ENCODE results near the gene DNALI1. TPM values are rescaled to one million over a fixed set of nuclear protein-coding genes. Genes with fewer than 3 reads are reported as not detected.
"Not testable (repeated sequence)": the region's sequence is repeated elsewhere in the genome, so short reads cannot be mapped to it uniquely, and the experiment has no call there.

Gene DNALI1
- total RNA-seq (2014; rRNA removed) = 13.3 and 13.9 TPM in 2 replicates
- polyA plus RNA-seq (2012) = 18.7 TPM

DNA sequence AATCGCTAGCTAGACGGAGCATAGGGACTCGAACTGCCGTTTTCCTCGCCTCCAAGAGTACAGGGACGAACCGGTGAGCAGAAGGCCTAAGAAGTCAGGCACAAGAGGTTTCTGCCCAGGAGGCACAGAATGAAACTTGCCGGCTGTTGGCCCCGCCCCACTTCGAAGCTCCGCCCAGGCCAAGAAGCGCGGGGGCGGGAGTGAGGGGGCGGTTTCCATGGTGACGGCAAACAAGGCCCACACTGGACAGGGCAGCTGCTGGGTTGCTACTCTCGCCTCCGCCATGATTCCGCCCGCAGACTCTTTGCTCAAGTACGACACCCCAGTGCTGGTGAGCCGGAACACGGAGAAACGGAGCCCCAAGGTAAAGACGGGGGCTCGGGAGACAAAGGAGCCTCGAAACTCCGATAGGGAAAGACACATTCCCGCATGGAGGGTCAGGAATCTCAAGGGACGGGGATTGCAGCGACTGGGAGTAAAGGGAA is at the start of gene DNALI1:
Gene DNALI1 (plus strand): TSS at position 229 of the 485 bp plus-strand sequence. CDS start 55 bp downstream, at position 284.
- DNase-seq (ENCODE audit: low read depth) = peak; percentile 92

DNA sequence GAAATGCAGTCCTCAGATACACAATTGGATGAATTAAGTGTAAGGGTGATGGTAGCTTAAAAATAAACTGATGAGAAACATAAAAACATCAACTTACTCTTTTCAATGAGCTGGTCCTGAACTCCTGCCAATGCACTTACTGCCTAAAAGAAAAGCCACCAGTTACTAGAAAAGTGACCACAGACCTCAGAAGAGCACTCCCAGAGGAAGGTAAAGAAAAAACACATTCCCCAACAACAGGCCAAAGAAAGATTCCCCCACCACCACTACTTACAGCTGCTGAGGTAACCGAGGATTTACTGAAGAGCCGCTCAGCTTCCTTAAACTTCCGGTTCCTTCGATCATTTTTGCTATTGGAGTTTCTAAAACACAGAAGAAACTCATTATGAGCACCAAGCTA is 47.6 kb upstream of the DNALI1 start:
- DNase-seq (ENCODE audit: low read depth) = peak; percentile 56

DNA sequence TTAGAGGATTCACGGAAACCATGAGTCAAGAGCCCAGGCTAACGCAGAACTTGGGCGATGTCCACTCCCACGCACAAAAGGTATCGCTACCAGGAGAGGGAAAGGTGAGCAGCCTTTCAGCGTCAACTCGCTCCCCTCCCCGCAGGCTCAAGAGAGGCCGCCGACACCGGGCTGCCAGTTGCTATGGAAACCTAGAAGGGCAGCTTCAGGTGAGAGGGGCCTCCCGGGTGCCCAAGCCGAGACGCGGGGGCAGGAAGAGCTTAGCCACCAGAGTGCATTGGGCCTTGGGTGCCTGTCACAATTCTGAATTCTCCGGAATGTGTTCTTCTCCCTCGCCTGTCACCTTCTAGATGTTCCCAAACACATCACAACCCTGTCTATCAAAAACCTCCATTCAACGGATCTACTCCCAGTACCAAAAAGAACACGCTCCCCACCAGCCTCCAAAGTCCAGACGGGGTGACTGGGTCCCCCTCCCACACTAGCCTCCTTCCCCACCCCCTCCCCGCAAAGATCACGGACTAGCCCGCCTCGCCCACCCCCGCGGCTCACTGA is 42.9 kb upstream of the DNALI1 start:
- no peak for DNase-seq (ENCODE audit: low read depth)

DNA sequence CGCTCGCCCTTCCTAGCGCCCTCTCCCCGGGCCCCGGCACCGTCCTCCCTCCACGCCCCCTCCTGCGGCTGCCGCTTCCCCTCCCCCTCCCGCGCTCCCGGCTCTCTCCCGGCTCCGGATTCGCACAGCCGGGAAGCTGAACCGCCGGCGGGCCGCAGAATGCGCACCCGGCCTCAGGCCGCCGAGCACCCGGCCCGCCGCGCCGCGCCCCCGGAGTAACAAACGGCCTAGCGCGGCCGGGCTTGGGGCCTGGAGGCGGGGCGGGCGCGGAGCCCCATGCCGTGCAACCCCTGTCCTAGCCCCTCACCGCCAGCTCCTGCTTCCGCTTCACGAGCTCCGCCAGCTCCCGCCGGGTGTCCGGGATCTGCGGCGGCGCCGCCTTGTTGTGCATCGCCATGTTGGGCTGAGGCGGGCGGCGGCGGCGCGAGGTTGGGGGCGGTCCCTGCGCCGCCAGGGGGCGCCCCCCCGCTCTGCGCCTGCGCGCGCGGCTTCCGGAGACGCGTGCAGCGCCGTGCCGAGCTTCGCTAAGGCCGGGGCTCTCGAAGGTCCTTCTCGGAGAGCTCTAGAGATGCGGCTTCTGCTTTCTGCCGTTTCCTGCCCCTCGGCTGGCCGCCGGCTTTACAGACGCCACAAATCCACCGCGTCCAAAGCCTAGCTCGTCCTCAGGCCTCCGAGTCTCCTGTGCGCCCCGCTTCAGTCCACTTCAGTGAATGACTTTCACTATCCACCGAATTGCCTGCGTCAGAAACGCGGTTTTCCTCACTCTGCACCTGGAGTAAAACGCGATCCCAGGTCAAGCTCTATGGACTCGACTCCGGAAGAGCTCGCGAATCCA is 42.2 kb upstream of the DNALI1 start, which contains the start of gene MEAF6:
Gene MEAF6 (minus strand): TSS at position 417 of the 835 bp plus-strand sequence. CDS start 20 bp downstream, at position 397.
- DNase-seq (ENCODE audit: low read depth) = peak; percentile 73

DNA sequence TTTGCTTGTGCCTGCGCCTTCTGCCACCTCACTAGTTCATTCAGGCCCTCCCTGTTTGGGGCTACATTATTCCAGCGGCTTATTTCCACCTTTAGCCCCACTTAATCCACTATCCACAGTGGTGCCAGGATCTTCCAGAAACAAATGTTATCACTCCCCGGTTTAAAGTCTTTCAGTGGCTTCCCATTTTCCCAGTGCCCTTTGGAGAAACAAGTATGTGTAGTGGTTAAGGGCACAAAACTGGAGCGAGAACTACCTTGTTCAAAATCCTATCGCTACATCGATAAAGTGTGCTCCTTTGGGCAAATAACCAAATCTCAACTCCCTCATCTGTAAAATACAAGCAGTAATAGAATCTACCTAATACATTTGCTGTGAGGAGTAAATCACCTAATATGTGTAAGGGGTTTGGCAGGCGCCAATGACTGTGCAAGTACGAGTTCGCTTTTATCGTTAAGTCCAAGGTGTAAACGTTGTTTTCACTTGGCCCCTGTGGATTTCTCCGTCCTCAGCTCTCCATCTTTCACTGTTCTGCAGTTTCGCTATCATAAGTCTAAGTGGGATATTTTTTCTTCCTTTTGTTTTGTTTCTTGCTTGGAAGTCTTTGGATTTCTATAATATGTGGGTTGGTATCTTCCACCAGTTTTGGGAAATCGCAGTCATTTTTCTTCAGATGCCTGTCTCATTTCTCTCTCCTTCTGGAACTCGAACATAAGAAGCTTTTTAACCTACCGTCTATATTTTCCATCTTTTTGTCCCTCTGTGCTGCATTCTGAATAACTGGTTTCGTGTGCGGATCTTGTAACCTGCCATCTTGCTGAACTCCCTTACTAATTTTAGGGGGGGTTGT is 41.3 kb upstream of the DNALI1 start:
- no peak for DNase-seq (ENCODE audit: low read depth)

DNA sequence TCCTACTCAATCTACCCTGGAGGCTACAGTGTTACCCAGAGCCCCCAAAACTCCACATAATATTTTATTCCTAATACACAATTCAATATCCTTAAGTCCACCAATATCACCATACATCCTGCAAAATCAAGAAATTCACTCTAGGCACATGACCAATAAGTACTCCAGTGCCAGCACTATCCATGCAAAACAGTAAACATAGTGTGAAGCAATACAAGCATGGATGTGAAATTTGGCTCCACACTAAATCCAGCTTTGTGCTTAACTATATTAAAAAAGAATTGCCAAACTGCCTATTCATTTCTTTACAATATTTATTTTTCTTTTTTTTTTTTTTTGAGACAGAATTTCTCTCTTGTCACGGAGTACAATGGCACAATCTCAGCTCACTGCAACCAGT is 39.2 kb upstream of the DNALI1 start:
- no peak for DNase-seq (ENCODE audit: low read depth)

DNA sequence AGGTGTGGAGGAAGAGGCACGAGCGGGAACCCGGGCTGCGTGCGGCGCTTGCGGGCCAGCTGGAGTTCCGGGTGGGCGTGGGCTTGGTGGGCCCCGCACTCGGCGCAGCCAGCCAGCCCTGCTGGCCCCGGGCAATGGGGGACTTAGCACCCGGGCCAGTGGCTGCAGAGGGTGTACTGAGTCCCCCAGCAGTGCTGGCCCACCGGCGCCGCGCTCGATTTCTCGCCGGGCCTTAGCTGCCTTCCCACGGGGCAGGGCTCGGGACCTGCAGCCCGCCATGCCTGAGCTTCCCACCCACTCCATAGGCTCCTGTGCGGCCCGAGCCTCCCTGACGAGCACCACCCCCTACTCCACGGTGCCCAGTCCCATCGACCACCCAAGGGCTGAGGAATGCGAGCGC is 38.5 kb upstream of the DNALI1 start:
- DNase-seq (ENCODE audit: low read depth) = not testable (repeated sequence)

DNA sequence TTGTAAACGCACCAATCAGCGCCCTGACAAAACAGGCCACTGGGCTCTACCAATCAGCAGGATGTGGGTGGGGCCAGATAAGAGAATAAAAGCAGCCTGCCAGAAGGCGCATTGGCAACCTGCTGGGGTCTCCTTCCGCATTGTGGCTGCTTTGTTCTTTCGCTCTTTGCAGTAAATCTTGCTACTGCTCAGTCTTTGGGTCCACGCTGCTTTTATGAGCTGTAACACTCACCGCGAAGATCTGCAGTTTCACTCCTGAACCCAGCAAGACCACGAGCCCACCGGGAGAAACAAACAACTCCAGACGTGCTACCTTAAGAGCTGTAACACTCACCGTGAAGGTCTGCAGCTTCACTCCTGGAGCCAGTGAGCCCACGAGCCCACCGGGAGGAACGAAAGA is 37.8 kb upstream of the DNALI1 start:
- DNase-seq (ENCODE audit: low read depth) = not testable (repeated sequence)

DNA sequence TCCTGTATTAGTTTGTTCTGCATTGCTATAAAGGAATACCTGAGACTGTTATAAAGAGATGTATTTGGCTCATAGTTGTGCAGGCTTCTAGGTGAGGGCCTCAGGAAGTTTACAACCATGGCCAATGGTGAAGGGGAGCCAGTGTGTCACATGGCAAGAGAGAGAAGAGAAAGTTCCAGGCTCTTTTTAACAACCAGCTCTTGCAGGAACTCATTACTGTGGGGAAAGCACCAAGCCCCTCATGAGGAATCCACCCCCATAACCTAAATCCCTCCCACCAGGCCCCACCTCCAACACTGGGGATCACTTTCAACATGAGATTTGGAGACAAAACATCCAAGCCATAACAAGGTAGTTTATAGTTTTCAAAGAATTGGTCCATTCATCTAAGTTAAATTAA is 37.1 kb upstream of the DNALI1 start:
- no peak for DNase-seq (ENCODE audit: low read depth)

DNA sequence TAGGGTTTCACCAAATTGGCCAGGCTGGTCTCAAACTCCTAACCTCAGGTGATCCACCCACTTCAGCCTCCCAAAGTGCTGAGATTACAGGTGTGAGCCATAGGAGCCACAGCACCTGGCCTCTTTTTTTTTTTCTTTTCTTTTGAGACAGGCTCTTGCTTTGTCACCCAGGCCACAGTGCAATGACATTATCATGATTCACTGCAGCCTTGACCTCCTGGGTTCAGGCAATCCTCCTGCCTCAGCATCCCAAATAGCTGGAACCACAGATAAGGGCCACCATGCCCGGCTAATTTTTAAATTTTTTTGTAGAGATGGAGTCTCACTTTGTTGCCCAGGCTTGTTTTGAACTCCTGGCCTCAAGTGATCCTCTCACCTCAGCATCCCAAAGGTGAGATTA is 26.9 kb upstream of the DNALI1 start:
- not testable (repeated sequence) for DNase-seq (ENCODE audit: low read depth)

DNA sequence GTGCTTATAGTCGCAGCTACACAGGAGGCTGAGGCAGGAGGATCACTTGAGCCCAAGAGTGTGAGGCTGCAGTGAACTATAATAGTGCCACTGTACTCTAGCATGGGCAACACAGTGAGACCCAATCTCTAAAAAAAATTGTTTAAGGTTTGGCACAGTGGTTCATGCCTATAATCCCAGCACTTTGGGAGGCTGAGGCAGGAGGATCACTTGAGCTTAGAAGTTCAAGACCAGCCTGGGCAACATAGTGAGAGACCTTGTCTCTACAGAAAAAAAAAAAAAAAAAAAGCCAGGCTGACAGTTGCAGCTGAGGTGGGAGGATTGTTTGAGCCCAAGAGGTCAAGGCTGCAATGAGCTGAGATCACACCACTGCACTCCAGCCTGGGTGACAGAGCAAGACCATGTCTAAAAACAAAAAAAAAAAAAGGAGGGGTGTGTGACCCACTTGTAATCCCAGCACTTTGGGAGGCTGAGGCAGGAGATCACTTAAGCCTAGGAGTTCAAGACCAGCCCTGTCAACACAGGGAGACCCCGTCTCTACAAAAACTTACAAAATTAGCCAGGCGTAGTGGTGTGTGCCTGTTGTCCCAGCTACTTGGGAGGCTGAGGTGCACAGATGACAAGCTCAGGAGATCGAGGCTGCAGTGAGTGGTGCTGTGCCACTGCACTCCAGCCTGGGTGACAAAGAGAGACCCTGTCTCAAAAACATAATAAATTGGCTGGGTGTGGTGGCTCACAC is 24.2 kb upstream of the DNALI1 start:
- DNase-seq (ENCODE audit: low read depth) = not testable (repeated sequence)

DNA sequence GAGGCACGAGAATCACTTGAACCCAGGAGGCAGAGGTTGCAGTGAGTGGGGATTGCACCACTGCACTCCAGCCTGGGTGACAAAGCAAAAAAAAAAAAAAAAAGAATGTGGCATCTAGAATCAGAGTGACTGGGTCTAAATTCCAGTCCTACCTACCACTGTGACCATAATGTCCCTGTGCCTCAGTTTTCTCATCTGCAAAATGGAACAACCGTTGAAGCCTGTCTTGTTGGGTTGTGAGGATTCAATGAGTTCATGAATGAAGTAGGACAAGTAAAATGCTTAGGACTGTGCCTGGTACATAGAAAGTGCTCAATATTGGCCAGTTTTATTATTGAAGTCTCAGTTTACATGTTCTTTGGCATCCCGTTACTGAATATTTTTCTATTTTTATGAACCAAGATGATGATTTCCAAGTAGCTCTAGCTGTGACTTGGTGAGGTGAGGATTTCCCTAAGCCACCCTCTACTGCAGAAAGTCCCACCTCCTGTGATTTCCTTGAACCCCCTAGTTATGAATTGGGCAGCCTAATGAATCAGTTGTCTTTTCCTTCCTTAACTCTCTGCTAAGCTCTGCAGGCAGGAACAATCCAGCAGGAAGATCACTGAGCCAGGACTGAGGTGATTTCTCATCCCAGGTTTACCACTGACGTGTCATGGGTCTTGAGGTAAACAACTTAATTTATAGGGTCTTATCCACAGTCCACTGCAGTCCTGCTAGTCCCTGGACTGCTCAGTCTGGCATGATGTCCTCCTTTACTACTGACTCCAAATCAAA is 23.2 kb upstream of the DNALI1 start:
- DNase-seq (ENCODE audit: low read depth) = no peak

DNA sequence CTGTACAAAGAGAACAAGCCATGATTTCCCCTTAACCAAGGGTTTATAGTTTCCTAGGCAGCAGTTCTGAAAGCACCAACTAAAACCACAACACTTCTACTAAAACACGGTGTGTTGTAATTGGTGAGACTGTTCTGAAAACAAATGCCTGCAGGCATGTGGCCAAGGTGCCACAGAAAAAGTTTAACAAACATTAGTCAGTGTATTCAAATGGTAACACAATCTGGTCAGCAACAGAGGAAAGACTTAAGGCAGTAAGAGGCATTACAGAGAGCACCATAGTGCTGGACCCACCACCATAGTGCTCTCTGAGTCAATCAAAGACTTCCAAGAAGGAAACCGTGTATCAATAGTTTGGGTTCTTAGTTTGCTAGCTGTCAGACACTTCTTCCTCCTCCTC is 19.4 kb upstream of the DNALI1 start:
- peak; percentile 83 for DNase-seq (ENCODE audit: low read depth)

DNA sequence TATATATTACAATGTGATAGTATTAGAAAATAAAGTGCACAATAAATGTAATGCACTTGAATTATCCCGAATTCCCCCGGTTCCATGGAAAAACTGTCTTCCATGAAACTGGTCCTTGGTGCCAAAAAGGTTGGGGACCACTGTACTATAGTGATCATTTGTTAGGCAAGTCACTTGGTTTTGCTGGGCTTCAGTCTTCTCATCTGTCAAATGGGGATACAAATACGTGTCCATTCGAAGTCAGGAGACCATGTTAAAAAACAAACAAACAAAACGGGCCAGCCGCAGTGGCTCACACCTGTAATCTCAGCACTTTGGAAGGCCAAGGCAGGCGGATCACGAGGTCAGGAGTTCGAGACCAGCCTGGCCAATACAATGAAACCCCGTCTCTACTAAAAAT is 17.6 kb upstream of the DNALI1 start:
- DNase-seq (ENCODE audit: low read depth) = not testable (repeated sequence)

DNA sequence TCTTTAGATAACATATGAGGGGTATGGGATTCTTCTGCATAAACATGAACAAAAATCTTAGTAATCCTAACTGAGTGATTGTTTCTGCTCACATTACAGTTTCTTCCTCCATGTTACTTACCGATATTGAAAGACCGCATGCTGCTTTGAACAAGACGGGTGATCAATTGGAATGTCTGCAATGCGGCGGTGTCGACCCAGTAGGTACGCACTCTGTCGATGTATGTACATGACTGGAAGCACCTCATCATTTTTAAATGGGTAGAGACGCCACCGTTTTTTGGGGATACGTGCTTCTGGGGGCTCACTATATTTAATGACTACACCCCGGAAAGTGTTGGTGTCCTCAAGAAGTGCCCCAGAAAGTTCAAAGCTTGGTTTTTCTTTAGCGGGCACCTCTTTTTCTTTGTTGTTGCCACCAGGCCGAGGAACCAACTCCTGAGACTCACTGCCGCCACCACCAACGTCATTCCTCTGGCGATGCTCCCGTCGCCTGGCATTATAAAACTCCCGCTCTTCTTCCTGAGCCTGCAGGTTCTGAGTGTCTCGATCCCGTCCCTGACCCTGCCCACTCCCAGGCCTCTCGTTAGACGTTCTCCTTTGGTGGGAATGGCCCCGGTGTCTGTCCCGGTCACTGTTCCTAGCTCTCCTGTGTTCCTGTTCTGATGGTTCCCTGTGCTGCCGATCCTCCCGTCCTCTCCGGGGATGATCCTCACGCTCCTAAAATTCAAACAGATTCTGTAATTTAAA is 16.5 kb upstream of the DNALI1 start:
- DNase-seq (ENCODE audit: low read depth) = no peak

DNA sequence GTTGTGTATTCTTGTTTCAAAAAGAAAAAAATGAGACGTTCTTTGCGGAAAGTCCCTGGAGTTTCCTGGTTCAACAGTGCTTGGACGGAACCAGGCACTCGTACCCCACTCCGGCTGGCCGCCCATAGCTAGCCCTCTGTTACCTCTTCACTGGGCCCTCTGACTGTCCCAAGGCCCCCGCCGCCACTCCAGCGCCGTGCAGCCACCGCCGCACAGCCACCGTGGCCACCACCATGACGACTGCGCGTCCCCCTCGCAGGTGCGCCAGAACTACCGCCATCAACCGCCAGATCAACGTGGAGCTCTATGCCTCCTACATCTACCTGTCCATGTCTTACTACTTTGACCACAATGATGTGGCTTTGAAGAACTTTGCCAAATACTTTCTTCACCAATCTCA is 12.2 kb upstream of the DNALI1 start:
- DNase-seq (ENCODE audit: low read depth) = no peak

DNA sequence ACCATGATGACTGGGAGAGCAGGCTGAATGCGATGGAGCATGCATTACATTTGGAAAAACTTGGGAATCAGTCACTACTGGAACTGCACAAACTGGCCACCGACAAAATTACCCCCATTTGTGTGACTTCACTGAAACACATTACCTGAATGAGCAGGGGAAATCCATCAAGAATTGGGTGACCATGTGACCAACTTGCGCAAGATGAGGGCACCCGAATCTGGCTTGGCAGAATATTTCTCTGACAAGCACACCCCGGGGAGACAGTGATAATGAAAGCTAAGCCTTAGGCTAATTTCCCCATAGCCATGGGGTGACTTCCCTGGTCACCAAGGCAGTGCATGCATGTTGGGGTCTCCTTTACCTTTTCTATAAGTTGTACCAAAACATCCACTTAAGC is 11.7 kb upstream of the DNALI1 start:
- no peak for DNase-seq (ENCODE audit: low read depth)

DNA sequence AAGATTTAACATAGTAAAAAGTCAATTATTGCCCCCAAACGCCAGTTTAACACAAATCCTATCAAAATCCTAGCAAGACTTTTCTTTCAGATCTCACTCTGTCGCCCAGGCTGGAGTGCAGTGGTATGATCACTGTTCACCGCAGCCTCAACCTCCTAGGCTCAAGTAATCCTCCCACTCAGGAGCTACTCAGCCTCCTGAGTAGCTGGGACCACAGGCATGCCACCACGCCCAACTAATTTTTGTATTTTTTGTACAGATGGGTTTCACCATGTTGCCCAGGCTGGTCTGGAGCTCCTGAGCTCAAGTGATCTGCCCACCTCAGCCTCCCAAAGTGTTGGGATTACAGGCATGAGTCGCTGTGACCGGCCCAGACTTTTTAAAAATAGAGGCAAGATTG is 7.4 kb upstream of the DNALI1 start:
- peak; percentile 15 for DNase-seq (ENCODE audit: low read depth)

DNA sequence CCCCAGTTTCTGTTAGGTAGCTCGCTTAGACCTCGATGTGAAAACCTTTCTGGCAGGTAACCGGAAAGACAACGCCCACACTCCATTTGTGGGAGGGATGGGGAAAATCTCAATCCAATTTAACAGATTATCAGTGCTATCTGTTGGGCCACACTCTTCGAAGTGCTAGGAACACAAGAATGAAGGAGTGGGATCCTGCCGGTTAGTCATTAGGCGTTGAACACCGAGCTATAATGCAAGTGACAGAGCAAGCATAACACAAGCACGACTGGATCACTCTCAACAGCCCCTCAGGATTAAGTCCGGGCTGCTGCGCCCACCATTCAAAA is 3.2 kb upstream of the DNALI1 start:
- DNase-seq (ENCODE audit: low read depth) = no peak

Measured in LHCN-M2 (cell line).